ENCODE measurements around the gene TEX35.
"Not testable (repeated sequence)": the region's sequence is repeated elsewhere in the genome, so short reads cannot be mapped to it uniquely, and the experiment has no call there.

TEX35 gene

DNA sequence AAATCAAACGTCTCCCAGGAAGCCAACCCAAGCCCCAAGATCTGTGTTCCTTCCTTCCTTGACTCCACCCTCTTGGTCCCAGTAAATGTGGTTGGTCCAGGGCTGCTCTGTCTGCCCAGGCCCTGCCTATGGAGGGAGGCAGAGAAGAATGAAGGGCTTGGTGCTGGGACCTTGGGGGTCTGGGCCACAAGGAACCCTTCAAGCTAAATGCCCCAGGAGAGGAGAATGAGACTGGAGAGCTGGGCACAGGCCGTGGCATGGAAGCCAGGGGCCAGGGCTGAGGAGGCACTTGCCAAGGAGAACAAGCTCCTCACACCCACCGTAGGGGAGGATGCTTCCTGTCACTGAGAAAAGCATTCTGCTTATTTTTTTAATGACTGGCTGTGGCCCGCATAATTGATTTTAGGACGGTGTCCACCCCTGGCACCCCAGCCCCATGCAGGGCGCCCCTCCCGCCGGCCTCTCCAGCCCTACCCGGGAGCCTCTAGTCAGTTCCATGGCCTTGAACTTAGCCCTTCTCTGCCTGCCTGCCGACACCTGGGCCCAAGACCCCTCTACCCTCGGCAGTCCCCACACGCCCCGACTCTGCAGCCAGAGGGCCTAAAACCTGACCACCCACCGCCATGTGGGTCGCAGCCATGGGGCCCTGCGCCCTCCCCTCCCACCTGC lies 17.0 kb upstream of the TEX35 start:
- no peak for DNase-seq

DNA sequence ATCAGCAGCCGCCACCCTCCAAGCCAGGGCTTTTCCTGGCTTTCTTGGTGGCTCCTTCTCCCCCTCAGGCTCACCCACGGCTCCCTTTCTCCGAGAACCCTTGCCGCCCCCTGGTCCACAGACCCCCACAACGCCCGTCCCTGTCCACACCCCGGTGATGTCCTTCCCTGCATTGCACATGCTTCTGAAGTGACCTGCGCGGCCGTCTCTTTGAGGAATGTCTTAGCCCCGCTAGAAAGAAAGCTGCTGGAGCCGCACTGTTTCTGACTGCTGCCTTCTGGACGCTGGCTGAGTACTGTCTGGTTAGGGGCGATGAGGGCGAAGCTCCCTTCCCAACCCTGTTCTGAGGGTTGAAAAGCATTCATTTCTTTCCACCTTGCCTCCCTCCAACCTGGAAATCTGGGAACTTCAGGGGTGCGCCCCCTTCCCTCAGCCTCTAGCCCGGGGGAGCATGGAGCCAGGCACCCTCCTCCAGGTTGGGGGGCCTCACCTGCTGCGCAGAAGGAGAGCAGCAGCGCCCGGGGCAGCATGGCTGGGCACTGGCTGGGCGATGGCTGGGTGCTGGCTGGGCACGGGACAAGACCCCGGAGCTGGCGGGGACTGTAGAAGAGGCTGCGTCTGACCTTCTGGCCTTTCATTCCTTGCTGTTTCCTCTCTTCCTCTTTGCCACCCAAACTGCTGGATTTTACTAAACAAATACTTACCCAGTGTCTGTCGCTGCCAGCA lies 16.3 kb upstream of the TEX35 start, which contains the start of gene CLEC20A:
TSS of gene CLEC20A (minus strand) at position 555 of the 726 bp plus-strand sequence. CDS start at position 530, 25 bp downstream.
- no peak for DNase-seq

DNA sequence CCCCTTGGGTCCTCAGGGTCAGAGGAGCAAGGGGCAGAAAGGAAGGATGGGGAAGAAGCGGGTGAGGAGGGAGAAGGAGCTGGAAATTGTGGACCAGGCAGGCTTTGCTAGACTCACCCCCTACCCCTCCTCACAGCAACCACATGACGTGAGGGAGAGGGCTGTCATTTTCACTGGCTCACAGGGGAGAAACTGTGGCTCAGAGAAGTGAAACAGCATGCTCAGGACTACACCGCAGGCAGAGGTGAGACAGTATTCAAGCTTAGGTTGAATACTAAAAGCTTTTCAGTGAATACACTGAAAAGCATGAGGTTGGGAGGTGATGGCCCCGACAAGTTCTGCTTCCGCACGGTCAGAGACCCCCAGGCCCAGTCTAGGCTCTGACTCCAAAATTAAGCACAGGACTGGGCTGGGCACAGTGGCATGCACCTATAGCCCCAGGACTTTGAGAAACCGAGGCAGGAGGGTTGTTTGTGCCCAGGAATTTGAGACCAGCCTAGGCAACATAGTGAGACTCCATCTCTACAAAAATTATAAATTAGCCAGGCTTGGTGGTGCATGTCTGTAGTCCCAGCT lies 14.9 kb upstream of the TEX35 start:
- no peak for DNase-seq

DNA sequence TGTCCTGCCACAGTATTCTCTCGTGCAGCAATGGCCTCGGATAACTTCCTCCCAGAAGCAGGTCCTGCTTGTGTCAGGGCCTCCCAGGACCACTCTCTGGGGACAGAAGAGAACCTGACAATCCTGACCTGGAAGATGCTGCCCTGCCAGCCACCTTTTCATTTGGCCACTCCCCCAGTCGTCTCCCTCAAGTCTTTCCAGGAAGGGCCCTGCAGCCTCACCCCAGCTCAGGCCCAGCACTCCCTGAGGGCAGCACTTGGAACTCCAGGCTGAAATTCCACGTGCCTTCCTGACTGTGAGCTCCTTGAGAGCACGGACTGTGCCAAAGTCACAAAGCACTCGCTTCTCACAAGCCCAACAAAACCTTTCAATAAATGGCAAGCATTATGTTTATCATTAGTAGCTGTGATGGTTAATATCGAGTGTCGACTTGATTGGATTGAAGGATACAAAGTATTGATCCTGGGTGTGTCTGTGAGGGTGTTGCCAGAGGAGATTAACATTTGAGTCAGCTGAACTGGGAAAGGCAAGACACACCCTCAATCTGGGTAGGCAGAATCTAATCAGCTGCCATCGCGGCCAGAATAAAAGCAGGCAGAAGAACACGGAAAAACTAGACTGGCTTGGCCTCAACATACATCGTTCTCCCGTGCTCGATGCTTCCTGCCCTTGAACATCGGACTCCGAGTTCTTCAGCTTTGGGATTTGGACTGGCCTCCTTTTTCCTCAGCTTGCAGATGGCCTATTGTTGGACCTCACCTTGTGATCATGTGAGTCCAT lies 13.8 kb upstream of the TEX35 start:
- no peak for DNase-seq

DNA sequence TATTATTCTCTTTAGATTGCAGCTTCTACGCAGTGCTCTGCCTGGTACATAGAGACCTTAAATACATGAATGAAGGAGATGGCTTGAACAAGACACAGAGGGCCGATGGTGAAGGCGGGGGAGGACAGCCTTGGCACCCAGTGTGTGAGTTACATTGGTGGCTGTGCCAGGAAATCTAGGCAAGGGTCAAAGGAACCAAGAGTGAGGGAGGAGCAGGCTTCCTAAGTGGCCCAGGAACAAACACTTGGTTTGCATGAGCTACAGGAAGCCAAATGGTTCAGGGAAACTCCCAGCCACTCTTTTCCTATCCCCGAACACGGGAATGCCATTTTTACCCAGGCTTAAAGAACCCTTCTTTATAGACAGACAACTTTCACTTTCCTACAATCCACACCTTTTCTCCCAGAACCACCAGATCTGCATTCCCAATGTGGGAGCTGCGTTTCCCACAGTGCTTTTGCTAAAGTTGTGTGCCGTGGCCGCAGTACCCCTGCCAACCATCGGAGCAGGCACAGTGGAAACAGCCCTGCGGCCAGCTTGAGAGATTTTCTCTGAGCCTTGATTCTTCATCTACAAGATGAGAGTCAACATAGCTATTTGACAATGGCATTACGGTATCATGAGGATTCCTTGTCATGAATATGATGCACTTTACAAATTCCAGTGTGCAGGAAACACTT lies 12.7 kb upstream of the TEX35 start:
- no peak for DNase-seq

DNA sequence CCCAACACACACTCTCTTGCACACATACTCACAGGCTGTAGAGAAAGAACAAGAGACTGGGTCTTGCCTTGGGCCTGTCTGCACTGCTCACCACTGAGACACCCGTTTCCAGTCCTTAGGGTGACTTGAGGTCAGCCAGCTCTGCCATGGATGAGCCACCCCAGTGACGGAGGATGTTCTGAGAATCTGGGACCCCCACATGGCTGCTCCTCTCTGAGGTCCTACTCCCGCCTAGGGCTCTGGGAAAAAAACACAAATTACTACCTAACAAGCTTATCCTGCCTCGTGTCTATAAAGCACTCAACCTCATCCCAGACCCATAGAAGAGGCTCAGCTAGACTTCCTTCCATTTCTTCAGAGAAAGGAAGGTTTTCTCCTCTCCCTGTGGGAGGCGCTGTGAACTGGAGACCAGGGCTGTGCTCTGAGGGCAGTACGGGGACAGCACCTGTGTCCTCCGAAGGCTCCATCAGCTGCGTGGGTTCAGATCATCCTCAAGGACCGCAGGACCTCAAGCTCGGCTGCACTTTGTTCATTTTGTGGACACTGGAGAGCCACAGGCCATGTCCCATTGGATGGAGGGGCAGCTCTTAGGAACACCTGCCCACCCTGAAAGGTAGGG lies 11.9 kb upstream of the TEX35 start:
- no peak for DNase-seq

DNA sequence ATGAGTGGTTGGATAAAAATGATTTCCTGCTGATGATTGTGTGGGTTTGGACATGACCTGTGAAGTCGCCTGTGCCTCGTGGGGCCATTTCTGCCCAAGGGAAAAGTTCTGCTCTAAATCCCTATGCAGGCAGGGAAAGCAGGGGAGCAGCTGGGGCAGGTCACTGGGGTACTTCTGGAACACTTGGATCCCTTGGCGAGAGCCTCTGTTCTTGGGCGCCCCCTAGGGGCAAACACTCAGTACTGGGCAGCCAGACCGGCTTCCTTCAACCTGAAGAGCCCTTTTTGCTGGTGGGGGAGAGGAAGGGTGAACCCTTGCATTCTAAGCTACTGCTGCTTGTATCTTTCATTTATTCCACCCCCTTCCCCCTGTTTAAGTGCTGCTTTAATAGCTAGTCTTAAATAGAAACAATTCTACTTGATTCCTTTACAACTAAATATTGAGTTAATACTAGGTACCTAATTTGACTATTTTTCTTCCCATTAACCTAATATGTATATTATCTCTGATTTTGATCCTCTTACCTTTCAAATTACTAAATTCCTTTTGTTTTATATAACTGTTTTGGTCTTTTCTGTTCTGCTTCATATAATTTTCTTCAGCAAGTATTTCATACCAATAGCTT lies 11.1 kb upstream of the TEX35 start:
- DNase-seq = peak; percentile 51

DNA sequence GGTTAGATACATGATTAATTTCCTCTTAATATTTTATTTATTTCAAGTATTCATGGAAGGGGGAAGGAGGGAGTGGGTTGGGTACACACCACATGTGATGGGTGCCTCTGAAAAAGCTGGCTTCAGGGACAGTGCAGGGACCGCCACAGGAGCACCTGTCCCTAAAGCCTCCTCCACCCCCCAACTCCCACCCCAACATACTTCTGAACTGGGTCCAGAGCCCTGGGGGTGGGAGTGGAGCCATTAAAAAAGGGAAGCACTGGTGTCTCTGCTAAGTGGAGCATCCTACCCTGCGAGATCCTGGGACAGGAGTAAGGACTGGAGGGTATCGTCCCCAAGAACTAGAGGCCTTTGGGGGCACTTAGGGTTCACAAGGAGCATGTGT lies 10.6 kb upstream of the TEX35 start:
- no peak for DNase-seq

DNA sequence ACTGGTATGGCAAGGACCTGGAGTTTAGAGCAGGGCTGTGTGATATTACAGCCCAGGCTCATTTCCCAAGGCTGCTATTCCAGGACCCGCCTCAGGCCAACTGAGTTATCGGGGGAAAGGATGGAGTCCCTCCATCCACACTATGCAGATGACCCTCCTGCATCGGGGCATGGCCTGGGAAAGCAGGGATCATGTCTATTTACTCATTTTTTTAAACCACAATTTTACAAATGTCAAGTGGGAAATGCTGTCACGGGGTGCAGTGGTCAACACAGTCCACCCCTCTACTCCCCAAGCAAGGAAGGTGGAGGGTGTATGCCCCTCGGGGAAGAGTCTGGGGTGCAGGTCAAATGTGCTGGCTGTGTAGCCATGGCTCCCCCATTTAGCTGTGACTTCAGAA lies 10.1 kb upstream of the TEX35 start:
- no peak for DNase-seq

DNA sequence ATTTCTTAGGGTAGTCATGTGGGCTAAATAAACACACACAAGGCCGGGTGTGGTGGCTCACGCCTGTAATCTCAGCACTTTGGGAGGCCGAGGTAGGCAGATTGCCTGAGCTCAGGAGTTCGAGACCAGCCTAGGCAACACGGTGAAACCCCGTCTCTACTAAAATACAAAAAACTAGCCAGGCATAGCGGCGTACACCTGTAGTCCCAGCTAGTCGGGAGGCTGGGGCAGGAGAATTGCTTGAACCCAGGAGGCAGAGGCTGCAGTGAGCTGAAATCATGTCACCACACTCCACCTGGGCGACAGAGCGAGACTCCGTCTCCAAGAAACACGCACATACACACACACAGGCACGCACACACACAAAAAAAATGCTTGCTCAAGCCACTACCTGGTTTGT lies 9.6 kb upstream of the TEX35 start:
- not testable (repeated sequence) for DNase-seq

DNA sequence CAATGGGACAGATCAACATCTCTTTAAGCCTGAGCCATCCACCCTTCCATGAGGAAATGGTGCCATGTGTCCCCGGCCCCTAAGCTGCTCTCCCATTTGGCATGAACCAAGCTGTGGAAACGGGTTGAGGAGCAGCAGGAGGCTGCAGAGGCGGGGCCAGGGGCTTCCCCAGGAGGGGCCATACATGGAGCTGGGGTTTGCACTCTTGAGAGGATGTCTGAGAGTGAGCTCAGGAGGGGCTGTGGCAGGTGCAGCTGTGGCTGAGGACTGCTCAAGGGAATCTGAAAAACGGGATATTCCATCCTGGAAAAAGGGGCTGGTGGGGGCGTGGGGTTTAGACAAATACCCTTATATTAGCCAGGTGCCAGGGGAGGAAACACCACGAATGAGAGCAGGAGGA lies 9.1 kb upstream of the TEX35 start:
- DNase-seq = no peak

DNA sequence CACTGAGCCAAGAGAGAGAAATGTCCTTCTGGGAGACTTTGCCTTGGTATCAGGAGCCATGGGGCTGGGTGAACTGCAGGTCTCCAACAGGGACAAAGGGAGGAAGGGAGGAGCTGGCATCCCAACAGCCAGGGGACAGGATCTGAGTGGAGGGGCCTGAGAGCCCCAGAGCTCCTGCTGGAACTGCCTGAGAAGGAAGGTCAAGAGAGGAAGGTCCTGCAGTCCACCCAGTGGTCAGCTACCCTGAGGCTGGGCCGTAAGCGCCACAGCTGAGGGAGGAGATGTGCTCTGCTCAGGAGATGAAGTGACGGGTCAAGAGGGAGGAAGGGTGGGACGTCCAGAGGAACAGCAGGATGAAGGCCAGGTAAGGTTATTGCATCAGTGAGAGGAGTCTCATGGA lies 8.6 kb upstream of the TEX35 start:
- no peak for DNase-seq

DNA sequence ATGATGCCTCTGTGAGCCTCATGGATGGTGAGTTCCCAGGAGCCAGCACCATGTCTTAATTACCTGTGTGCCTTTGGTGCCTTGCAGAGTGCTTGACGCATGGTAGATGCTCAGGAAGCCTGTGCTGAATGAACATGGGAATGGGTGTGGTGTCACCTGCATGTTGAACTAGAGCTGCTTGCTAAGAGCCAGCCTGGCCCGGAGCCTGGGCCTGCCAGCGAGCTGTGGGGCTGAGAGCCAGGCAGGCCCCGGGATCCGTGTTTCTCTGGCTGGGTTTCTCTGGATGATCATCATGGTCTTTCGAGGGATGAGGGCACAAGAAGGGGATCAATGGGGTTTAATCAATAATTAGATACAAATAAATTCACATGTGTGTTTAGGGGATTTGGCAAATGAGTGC lies 6.7 kb upstream of the TEX35 start:
- no peak for DNase-seq

DNA sequence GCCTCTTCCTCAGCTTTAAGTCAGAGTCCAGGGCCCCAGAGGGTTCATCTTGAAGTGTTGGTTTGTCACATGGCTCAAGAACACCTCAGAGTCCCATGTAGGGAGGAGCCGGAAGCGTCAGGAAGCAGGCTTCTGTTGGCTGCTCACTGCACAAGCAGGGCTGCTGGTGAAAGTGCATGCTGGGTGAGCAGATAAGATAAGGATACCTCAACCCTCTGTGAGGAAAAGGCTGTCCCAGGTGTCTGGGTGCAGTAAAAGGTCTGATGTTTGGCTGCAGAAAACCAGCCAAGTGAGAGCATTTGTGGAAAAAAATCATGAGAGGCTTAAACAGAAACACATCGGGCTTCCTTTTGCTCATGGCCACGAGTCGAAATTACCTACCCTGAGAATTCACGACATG lies 6.2 kb upstream of the TEX35 start:
- DNase-seq = no peak

DNA sequence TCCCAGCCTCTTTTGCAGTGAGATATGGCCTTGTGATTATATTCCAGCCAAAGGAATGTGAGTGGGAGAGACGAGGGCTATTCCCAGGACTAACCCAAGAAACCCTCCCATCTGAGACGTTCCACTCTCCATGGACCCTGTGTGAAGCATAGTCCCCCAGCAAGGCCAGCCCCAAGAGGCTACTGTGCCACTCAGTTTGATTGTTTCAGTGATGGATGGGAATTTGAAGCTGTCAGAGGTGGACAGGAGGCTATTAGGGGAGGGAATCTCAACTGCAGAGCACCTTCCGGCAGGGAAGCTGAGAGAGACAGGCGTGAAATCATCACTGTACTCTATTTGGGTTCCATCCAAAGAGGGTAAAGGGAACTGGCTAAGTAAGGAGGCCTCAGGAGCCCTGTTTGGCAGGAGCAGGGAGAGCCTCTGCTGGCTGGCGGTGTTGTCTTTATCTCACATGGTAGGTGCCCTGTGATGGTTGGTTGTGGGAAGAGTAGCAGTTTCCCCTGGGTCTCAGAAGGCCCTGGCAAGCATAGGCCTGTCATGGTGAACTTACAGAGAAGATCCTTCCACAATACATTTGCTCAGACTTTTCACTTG lies 3.4 kb upstream of the TEX35 start:
- DNase-seq = no peak

DNA sequence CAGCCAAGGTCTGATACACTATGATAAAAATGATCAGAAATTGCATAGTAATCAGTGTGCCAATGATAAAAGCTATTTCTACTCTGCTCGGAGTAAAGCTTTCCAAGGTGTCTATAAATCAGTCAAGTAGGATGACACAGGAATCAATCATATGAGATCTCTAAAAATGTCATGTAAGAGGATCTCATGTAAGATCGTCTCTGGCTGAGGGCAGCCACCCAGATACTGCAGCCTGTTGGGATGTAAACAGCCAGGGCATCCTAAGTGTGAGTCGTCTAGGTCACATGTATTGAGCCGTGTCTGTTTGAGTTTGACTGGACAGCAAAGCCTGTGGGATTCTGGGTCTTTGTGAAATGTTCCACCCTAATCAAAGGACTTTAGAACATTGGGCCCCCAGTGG lies 2.8 kb upstream of the TEX35 start:
- DNase-seq = no peak

DNA sequence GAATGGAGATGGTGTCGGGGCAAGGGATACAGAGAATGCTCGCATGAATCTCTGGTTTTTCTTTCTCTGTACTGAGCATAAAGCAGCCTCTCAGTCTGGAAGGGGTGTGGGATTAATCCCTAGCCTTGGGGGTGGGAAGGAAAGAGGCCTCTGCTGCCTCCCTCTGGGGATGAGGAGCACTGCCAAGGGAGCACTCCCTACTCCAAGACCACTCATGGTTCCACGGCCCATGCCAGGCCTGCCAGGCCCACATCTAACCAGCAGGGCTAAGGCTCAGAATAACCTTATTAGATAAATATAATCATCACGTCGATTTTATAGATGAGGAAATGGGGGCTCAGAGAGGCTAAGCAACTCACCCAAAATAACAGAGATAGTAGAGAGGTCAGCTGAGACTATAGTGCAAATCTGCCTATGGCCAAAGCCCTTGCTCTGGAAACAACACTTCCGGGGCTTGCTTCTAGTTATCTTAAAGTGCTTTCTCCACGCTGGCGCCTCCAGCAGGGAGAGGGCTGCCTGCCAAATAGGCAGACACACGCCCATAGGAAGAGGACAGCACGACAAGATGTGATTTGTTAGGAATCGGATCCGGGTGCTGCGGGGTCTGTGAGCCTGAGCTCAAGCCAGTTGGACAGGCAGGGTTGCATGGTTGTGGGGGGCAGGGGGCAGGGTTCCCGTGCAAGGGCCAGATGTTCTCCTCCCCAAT lies 522 bp downstream of the TEX35 start:
- no peak for DNase-seq

DNA sequence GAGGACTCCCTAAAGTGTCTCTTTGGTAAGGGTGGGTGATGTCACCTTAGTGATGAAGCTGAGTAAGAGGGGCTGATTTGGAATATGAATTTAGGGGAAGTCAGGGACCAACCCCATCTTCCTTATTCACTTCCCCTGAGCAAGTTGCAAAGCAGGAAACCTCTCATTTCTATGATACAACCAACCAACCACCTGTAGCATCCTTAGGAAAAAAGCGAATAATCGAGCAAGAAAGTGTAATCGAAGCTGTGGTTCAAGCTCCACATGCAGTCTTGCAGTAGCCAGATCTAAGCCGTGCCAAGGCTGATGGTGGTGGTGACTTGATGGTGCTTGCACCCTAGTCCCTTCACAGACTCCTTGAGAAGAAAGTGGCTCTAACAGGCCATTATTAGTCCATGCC lies 3.2 kb downstream of the TEX35 start:
- no peak for DNase-seq

DNA sequence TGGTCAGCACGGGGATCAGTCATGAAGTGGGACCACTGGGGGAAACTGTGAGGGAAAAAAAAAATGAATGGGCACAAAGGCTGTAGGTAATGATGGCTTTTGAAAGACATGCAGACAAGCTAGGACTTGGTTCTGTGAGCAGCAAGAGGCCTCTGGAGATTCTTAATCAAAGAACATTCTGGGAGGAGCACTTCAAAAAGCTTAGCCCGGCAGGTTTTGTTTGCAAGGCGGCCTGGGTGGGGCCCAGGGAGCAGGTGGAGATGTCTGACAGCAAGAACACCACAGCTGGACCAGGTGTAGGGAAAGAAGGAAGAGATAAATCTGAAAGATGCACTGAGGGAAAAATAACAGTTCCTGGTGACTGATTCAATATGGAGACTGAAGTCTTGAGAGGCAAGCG lies 6.0 kb downstream of the TEX35 start:
- DNase-seq = no peak

DNA sequence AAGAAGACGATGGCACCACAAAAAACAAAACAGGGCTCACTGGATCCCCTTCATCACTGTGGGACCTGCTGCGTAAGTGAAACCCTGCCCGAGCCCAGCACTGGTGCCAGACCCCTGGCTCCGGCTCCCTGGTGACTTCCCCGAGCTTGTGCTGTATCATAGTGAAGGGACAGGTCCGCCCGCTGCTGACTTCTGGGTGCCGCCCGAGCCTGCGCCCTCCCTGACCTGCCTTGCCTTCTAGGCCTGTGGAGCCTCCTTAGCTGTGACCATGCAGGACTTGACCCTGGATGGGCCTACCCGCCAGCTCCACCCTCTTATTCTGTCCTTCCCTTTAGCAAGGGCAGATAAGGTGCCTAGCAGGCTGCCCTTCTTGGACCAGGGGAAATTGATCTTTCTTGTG lies 7.9 kb downstream of the TEX35 start:
- DNase-seq = no peak

DNA sequence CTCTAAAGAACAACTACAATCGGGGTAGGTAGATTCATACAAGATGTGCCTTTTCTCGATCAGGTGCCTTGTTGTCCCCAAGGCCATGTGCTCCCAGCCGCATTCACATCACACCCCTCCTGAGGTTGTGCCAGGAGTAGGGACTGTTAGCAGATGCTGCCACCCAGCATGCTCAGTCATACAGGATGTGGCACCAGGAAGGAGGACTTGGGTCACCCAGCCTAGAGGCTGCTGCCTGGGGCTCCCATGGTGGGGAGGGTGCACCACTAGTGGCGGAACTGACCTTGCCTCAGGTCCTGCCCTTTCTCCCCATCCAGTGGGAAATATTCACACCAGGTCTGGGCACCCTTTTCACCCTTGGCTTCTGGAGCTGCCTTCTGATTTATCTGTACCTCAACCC lies 8.3 kb downstream of the TEX35 start:
- no peak for DNase-seq
